ENCODE measurements around the gene ARPC5L. TPM values are rescaled to one million over a fixed set of nuclear protein-coding genes. Genes with fewer than 3 reads are reported as not detected.

Gene ARPC5L
- polyA plus RNA-seq, 3 donors from 2014 or later = 169 to 202 (median 172) TPM

GRCh38 chr9:124863371-124863871 is 1.5 kb downstream of the ARPC5L start:
- Mint-ChIP-seq H3K27ac (peak overlapping the region in 5 of 6 donors; percentile 41 to 80 (median 46)), H3K4me1 (peaks cover 49 to 61% of the 10 kb centered on the region in 2 donors), H3K9me3 (no peaks in the 10 kb centered on the region), H3K4me3 (peak overlapping the region; percentile 48 to 73 (median 55)), H3K27me3 (ENCODE audit: low read depth in 3 of 3) (peaks cover 6 to 8% (median 7%) of the 10 kb centered on the region in 3 donors), H3K36me3 (peaks cover 5 to 15% (median 12%) of the 10 kb centered on the region in 3 donors)
- DNase-seq = no peak

GRCh38 chr9:124868511-124869465 is 6.9 kb downstream of the ARPC5L start:
- Mint-ChIP-seq H3K27me3 (ENCODE audit: low read depth in 3 of 3) (peaks cover 21 to 43% (median 28%) of the 10 kb centered on the region in 3 donors), H3K27ac (peak overlapping the region; percentile 97 to 98 (median 98)), H3K36me3 (peaks cover 0 to 9% (median 3%) of the 10 kb centered on the region in 3 donors), H3K9me3 (no peaks in the 10 kb centered on the region), H3K4me1 (peaks cover 54 to 63% of the 10 kb centered on the region in 2 donors), H3K4me3 (peak overlapping the region; percentile 92 to 96 (median 94))
- DNase-seq = peak; percentile 92 to 93 (median 93)

- Mint-ChIP-seq H3K4me3 (peak overlapping the region; percentile 92 to 96 (median 94)), H3K9me3 (no peaks in the 10 kb centered on the region), H3K36me3 (peaks cover 0 to 13% (median 3%) of the 10 kb centered on the region in 3 donors), H3K4me1 (peaks cover 61 to 70% of the 10 kb centered on the region in 2 donors), H3K27ac (peak overlapping the region; percentile 97 to 98 (median 98)), H3K27me3 (ENCODE audit: low read depth in 3 of 3) (peaks cover 21 to 43% (median 28%) of the 10 kb centered on the region in 3 donors)
- no peak for DNase-seq
Observed at GRCh38 chr9:124869466-124869985, 7.6 kb downstream of the ARPC5L start.

DNA sequence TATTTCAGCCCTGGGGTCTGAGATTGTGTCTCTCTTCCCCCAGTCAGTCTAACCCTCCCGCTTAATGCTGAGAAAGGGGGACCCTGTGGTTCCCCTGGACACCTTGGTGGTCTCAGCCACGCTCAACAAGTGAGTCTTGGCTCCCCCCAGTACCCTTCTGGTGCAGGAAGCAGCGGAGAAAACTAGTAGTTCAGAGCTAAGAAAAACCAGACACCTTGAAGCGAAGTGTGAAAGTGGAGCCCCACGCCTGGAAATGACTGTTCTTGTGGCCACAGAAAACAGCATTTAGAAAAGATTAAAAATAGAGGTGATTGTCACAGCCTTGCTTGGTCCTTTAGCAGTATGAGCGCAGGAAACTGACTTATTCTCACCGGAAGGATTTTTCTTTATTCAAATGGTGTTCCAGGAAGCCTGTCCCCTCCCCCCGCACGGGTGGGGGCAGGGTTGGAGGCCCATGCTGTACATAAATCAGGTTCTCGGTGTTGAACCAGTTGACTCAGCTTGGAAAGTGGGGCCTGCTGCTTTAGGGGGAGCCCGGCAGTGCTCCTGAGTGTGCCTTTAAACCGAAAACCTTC is 8.1 kb downstream of the ARPC5L start:
- Mint-ChIP-seq H3K4me1 (peaks cover 67 to 76% of the 10 kb centered on the region in 2 donors), H3K9me3 (no peaks in the 10 kb centered on the region), H3K4me3 (peak overlapping the region; percentile 92 to 96 (median 94)), H3K27me3 (ENCODE audit: low read depth in 3 of 3) (peaks cover 21 to 43% (median 29%) of the 10 kb centered on the region in 3 donors), H3K36me3 (peaks cover 0 to 19% (median 3%) of the 10 kb centered on the region in 3 donors), H3K27ac (peak overlapping the region; percentile 97 to 98 (median 98))
- DNase-seq = peak; percentile 90 to 92 (median 92)

- peaks cover 0 to 25% (median 3%) of the 10 kb centered on the region in 3 donors for H3K36me3 Mint-ChIP-seq
- H3K27me3 Mint-ChIP-seq (ENCODE audit: low read depth in 3 of 3) = peaks cover 21 to 43% (median 33%) of the 10 kb centered on the region in 3 donors
- no peak for DNase-seq
- H3K4me3 Mint-ChIP-seq = peak overlapping the region; percentile 92 to 96 (median 94)
- H3K9me3 Mint-ChIP-seq = no peaks in the 10 kb centered on the region
- H3K27ac Mint-ChIP-seq = peak overlapping the region; percentile 97 to 98 (median 98)
- H3K4me1 Mint-ChIP-seq = peaks cover 73 to 82% of the 10 kb centered on the region in 2 donors
Observed at GRCh38 chr9:124870723-124871122, 8.8 kb downstream of the ARPC5L start.

GRCh38 chr9:124871156-124871561 is 9.2 kb downstream of the ARPC5L start:
- no peak for DNase-seq
- H3K4me1 Mint-ChIP-seq = peaks cover 77 to 84% of the 10 kb centered on the region in 2 donors
- H3K27ac Mint-ChIP-seq = peak overlapping the region; percentile 97 to 98 (median 98)
- H3K27me3 Mint-ChIP-seq (ENCODE audit: low read depth in 3 of 3) = peaks cover 21 to 43% (median 33%) of the 10 kb centered on the region in 3 donors
- peaks cover 0 to 26% (median 3%) of the 10 kb centered on the region in 3 donors for H3K36me3 Mint-ChIP-seq
- H3K9me3 Mint-ChIP-seq = no peaks in the 10 kb centered on the region
- H3K4me3 Mint-ChIP-seq = peak overlapping the region; percentile 92 to 96 (median 94)

DNA sequence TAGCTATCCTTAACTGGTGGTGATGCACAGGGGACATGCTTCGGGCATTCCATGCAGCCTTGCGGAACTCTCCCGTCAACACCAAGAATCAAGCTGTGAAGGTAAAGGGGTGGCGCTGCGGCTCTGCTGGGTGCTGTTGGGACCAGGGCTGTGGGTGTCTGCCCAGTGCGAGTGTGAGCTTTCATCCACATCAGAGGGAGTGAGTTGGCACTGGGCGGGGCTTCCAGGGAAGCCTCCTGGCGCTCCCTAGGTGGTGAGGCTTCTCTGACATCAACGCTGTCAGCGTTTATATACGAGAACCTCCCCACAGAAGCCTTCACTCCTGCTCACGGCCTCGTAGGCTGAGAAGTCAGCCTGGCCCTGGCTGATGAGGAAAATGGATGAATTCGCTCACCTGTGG is 11.7 kb downstream of the ARPC5L start:
- no peaks in the 10 kb centered on the region for H3K9me3 Mint-ChIP-seq
- peaks cover 16 to 40% (median 25%) of the 10 kb centered on the region in 3 donors for H3K27me3 Mint-ChIP-seq (ENCODE audit: low read depth in 3 of 3)
- peak; percentile 47 to 65 (median 61) for DNase-seq
- H3K36me3 Mint-ChIP-seq = peaks cover 6 to 41% (median 15%) of the 10 kb centered on the region in 3 donors
- peak overlapping the region; percentile 97 to 98 (median 98) for H3K27ac Mint-ChIP-seq
- H3K4me3 Mint-ChIP-seq = peak overlapping the region; percentile 92 to 96 (median 94)
- peaks cover 79 to 82% of the 10 kb centered on the region in 2 donors for H3K4me1 Mint-ChIP-seq

GRCh38 chr9:124875501-124875900 is 13.6 kb downstream of the ARPC5L start:
- DNase-seq = no peak
- Mint-ChIP-seq H3K27me3 (ENCODE audit: low read depth in 3 of 3) (peaks cover 5 to 23% (median 15%) of the 10 kb centered on the region in 3 donors), H3K9me3 (no peaks in the 10 kb centered on the region), H3K4me1 (peaks cover 85 to 88% of the 10 kb centered on the region in 2 donors), H3K27ac (peak overlapping the region; percentile 44 to 86 (median 64)), H3K4me3 (peak overlapping the region in 1 of 5 donors; percentile 18), H3K36me3 (peaks cover 6 to 49% (median 24%) of the 10 kb centered on the region in 3 donors)

DNA sequence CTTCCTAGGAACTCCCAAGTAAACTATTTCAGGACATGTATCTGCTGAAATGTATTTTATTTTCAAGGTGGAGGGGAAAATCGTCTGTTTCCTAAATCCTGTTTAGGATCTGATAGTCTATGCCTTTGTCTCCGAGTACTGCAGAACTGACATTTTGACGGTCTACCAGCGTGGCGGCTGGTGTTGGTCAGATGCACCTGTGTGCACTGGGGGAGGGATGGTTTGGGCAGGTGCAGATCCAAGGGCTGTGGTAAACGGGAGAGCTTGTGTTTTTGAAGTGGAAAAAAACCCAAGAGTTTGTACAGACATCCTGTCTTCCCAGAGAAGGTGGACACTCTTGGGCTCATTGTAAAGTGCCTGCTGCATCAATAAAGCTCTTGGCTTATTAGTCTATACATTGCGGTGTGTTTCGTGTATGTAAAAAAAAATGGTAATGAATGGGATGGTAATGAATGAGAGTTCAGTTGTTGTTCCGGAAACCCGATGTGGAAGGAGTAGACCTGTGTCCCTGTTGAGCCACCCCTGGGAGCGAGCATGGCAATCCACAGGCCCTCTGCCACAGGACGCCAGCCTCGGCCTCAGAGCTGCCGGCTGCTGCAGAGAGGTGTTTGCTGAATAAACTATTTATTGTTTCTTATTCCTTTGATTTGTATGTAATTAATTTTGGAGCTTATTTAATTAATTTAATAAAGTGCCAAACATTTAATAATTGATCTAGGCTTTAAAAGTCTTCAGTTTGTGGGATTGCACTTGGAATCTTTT is 15.3 kb downstream of the ARPC5L start:
- Mint-ChIP-seq H3K9me3 (no peaks in the 10 kb centered on the region), H3K36me3 (peaks cover 6 to 49% (median 24%) of the 10 kb centered on the region in 3 donors), H3K4me3 (peak overlapping the region in 2 of 5 donors; percentile 5 to 31), H3K4me1 (peaks cover 84 to 86% of the 10 kb centered on the region in 2 donors), H3K27me3 (ENCODE audit: low read depth in 3 of 3) (peaks cover 3 to 8% (median 7%) of the 10 kb centered on the region in 3 donors), H3K27ac (peak overlapping the region; percentile 58 to 85 (median 67))
- DNase-seq = no peak

GRCh38 chr9:124878021-124878420 is 16.1 kb downstream of the ARPC5L start:
- no peaks in the 10 kb centered on the region for H3K9me3 Mint-ChIP-seq
- H3K4me3 Mint-ChIP-seq = no peak overlapping the region
- peaks cover 0 to 5% (median 5%) of the 10 kb centered on the region in 3 donors for H3K27me3 Mint-ChIP-seq (ENCODE audit: low read depth in 3 of 3)
- peaks cover 76 to 77% of the 10 kb centered on the region in 2 donors for H3K4me1 Mint-ChIP-seq
- no peak for DNase-seq
- H3K27ac Mint-ChIP-seq = peak overlapping the region; percentile 28 to 82 (median 55)
- peaks cover 6 to 42% (median 23%) of the 10 kb centered on the region in 3 donors for H3K36me3 Mint-ChIP-seq

GRCh38 chr9:124878518-124878917 is 16.6 kb downstream of the ARPC5L start:
- H3K9me3 Mint-ChIP-seq = no peaks in the 10 kb centered on the region
- H3K27me3 Mint-ChIP-seq (ENCODE audit: low read depth in 3 of 3) = peaks cover 0 to 5% (median 2%) of the 10 kb centered on the region in 3 donors
- H3K36me3 Mint-ChIP-seq = peaks cover 6 to 40% (median 21%) of the 10 kb centered on the region in 3 donors
- no peak overlapping the region for H3K4me3 Mint-ChIP-seq
- no peak for DNase-seq
- peak overlapping the region; percentile 32 to 82 (median 60) for H3K27ac Mint-ChIP-seq
- H3K4me1 Mint-ChIP-seq = peaks cover 71 to 73% of the 10 kb centered on the region in 2 donors

DNA sequence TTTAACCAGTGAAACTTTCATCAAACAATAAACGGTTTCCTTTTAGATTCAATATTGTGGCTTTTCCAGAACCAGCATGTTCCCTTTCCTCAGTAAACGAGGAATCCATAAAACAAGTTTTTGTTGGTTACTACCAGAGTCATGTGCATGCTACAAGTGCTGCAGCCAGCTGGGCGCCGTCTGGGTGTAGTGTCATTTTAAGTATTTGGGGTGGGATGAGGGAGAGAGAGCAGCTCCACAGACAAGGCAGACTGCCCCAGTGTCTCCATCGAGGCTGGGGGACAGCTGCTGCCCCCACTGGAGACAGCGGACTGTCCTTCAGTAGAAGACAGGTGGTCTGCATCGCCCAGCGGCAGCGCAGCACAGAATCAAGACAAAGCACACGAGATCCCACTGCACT is 17.3 kb downstream of the ARPC5L start:
- Mint-ChIP-seq H3K27me3 (ENCODE audit: low read depth in 3 of 3) (peaks cover 0 to 5% (median 2%) of the 10 kb centered on the region in 3 donors), H3K4me3 (no peak overlapping the region), H3K9me3 (no peaks in the 10 kb centered on the region), H3K4me1 (peaks cover 63 to 65% of the 10 kb centered on the region in 2 donors), H3K27ac (peak overlapping the region; percentile 38 to 82 (median 64)), H3K36me3 (peaks cover 6 to 36% (median 21%) of the 10 kb centered on the region in 3 donors)
- no peak for DNase-seq

Measured in immature natural killer cell (primary cell).